ENCODE data around the gene PPP1R26. TPM values are rescaled to one million over a fixed set of nuclear protein-coding genes. Genes with fewer than 3 reads are reported as not detected.
"Not testable (repeated sequence)": the region's sequence is repeated elsewhere in the genome, so short reads cannot be mapped to it uniquely, and the experiment has no call there.

PPP1R26 gene
- total RNA-seq, 8 experiments from 2014 or later = 6.8 to 19.8 (median 17.1) TPM

GRCh38 chr9:135449532-135449931 lies 30.1 kb upstream of the PPP1R26 start:
- in situ Hi-C loops (cut with MboI; ENCODE audit: low pct_unique_long_range_greater_than_20kb in 2 of 9, low sequenced_read_pairs in 9 of 9, unreplicated experiment in 9 of 9); H3K4me1 ChIP-seq (replicated peaks in 1 of 2); H3K4me3 ChIP-seq; H3K27ac ChIP-seq; ATAC-seq (replicated peaks in 6 of 8): not testable (repeated sequence)
- WGBS, 10 experiments = 40 to 100% (median 87%) methylated on average over 1 to 8 of the region's 11 CpGs; no CpG with 5 or more reads in 3 of the 10 experiments

- H3K27ac ChIP-seq = no peak overlapping the region
- 57 to 100% (median 86%) methylated on average over 1 to 10 of the region's 10 CpGs; no CpG with 5 or more reads in 1 of the 10 experiments for WGBS, 10 experiments
- no peaks in the 10 kb centered on the region for H3K4me1 ChIP-seq (replicated peaks in 1 of 2)
- in situ Hi-C loops (cut with MboI; ENCODE audit: low pct_unique_long_range_greater_than_20kb in 2 of 9, low sequenced_read_pairs in 9 of 9, unreplicated experiment in 9 of 9) = no loop called here
- ATAC-seq (replicated peaks in 6 of 8) = no peak
- no peak overlapping the region for H3K4me3 ChIP-seq
Measured at GRCh38 chr9:135450956-135451355, 28.6 kb upstream of the PPP1R26 start.

- 17 to 100% (median 76%) methylated on average over 1 to 5 of the region's 7 CpGs; no CpG with 5 or more reads in 2 of the 10 experiments for WGBS, 10 experiments
- H3K27ac ChIP-seq; H3K4me1 ChIP-seq (replicated peaks in 1 of 2); ATAC-seq (replicated peaks in 6 of 8); H3K4me3 ChIP-seq; in situ Hi-C loops (cut with MboI; ENCODE audit: low pct_unique_long_range_greater_than_20kb in 2 of 9, low sequenced_read_pairs in 9 of 9, unreplicated experiment in 9 of 9): not testable (repeated sequence)
Measured at GRCh38 chr9:135451909-135452308, 27.7 kb upstream of the PPP1R26 start.

- H3K4me3 ChIP-seq = no peak overlapping the region
- 17 to 89% (median 68%) methylated on average over 1 to 4 of the region's 5 CpGs; no CpG with 5 or more reads in 2 of the 10 experiments for WGBS, 10 experiments
- peaks cover 0 to 2% of the 10 kb centered on the region in 2 donors for H3K4me1 ChIP-seq (replicated peaks in 1 of 2)
- in situ Hi-C loops (cut with MboI; ENCODE audit: low pct_unique_long_range_greater_than_20kb in 2 of 9, low sequenced_read_pairs in 9 of 9, unreplicated experiment in 9 of 9) = no loop called here
- no peak overlapping the region for H3K27ac ChIP-seq
- ATAC-seq (replicated peaks in 6 of 8) = no peak
Measured at GRCh38 chr9:135454737-135455136, 24.8 kb upstream of the PPP1R26 start.

- H3K4me1 ChIP-seq (replicated peaks in 1 of 2) = peaks cover 0 to 2% of the 10 kb centered on the region in 2 donors
- WGBS, 10 experiments = 62 to 100% (median 89%) methylated on average over 1 to 12 of the region's 23 CpGs; no CpG with 5 or more reads in 1 of the 10 experiments
- in situ Hi-C loops (cut with MboI; ENCODE audit: low pct_unique_long_range_greater_than_20kb in 2 of 9, low sequenced_read_pairs in 9 of 9, unreplicated experiment in 9 of 9) = no loop called here
- ATAC-seq (replicated peaks in 6 of 8) = no peak
- H3K27ac ChIP-seq = no peak overlapping the region
- H3K4me3 ChIP-seq = no peak overlapping the region
Measured at GRCh38 chr9:135455401-135456030, 24.1 kb upstream of the PPP1R26 start.

DNA sequence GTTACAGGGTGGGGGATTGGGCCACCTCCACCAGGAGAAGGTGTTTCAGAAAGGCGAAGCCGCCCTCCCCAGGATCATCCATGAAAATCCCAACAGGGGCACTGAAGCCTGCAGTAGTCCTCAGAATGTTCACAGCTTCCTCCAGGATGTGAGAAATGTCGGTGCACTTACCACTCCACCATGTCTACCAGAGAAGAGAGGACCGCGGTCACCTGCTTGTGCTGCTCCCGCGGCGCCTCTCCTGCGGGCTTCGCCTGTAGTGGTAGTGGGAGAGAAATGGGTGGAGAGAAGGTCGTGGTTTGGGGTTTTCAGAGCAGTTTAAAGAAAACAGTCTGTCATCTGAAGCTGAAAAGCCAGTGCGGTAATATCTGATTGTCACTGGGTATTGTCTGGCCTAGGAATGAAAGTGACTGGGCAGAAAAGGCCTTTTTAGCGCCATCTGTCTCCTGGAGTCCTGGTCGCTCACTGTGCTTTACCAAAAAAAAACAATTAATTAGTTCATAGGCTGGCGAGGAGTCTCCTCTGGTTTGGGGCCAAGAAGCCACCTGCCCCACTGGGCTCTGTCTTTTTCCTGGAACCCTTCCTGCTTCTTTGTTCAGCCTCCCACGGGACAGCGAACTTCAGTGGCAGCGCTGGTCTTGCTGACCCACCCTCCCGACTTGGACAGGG lies 23.0 kb upstream of the PPP1R26 start:
- H3K4me1 ChIP-seq (replicated peaks in 1 of 2) = peaks cover 0 to 2% of the 10 kb centered on the region in 2 donors
- 39 to 100% (median 67%) methylated on average over 2 to 10 of the region's 19 CpGs; no CpG with 5 or more reads in 3 of the 10 experiments for WGBS, 10 experiments
- no peak overlapping the region for H3K4me3 ChIP-seq
- peak overlapping the region in 1 of 2 donors; percentile 46 for H3K27ac ChIP-seq
- ATAC-seq (replicated peaks in 6 of 8) = peak in 4 of 8 experiments; percentile 18 to 46 (median 34)
- in situ Hi-C loops (cut with MboI; ENCODE audit: low pct_unique_long_range_greater_than_20kb in 2 of 9, low sequenced_read_pairs in 9 of 9, unreplicated experiment in 9 of 9) = no loop called here

DNA sequence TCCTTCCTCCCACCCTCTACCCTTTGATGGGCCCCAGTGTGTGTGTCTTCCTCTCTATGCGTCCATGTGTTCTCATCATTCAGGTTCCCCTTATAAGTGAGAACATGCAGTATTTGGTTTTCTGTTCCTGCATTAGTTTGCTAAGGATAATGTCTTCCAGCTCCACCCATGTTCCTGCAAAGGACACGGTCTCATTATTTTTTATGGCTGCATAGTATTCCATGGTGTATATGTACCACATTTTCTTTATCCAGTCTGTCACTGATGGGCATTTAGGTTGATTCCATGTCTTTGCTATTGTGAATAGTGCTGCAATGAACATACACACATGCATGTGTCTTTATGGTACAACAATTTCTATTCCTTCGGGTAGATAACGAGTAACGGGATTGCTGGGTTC lies 21.1 kb upstream of the PPP1R26 start:
- H3K27ac ChIP-seq; in situ Hi-C loops (cut with MboI; ENCODE audit: low pct_unique_long_range_greater_than_20kb in 2 of 9, low sequenced_read_pairs in 9 of 9, unreplicated experiment in 9 of 9): not testable (repeated sequence)

DNA sequence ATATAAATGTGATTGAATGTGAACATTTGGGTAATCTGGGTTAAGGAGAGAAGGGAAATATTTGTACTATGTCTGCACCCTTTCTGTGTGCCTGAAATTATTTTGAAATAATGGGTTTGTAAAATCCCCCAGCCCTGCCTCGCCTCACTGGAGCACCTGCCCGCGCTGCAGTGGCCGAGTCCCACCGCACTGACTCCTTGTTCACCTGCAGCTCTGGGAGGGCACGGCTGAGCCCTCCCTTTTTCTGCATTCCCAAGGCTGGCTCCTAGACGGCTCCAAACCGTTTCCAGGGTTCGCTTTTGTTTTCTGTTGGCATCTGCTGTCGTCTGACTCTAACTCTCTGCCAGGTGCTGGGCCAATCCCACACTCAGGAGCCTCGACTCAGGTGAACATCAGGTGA lies 17.6 kb upstream of the PPP1R26 start:
- 92 to 100% (median 100%) methylated on average over 1 to 8 of the region's 11 CpGs; no CpG with 5 or more reads in 4 of the 10 experiments for WGBS, 10 experiments
- Histone ChIP-seq H3K4me1 (replicated peaks in 1 of 2) (no peaks in the 10 kb centered on the region), H3K27ac (no peak overlapping the region), H3K4me3 (no peak overlapping the region)
- in situ Hi-C loops (cut with MboI; ENCODE audit: low pct_unique_long_range_greater_than_20kb in 2 of 9, low sequenced_read_pairs in 9 of 9, unreplicated experiment in 9 of 9) = no loop called here
- no peak for ATAC-seq (replicated peaks in 6 of 8)

More for the DNA sequence above, 21.1 kb upstream of the PPP1R26 start:
- 80 to 100% (median 93%) methylated on average over 2 to 5 of the region's 5 CpGs for whole genome bisulfite sequencing, 10 experiments
- not testable (repeated sequence) for ATAC-seq (replicated peaks in 6 of 8); H3K4me3 ChIP-seq; H3K4me1 ChIP-seq (replicated peaks in 1 of 2)

- WGBS, 10 experiments = 0 to 100% (median 67%) methylated on average over 1 to 3 of the region's 3 CpGs; no CpG with 5 or more reads in 3 of the 10 experiments
- peak; percentile 17 to 96 (median 62) for ATAC-seq (replicated peaks in 6 of 8)
- in situ Hi-C loops (cut with MboI; ENCODE audit: low pct_unique_long_range_greater_than_20kb in 2 of 9, low sequenced_read_pairs in 9 of 9, unreplicated experiment in 9 of 9) = no loop called here
- Histone ChIP-seq H3K4me1 (replicated peaks in 1 of 2) (no peaks in the 10 kb centered on the region), H3K27ac (no peak overlapping the region), H3K4me3 (no peak overlapping the region)
Measured at GRCh38 chr9:135463140-135463539, 16.4 kb upstream of the PPP1R26 start.

GRCh38 chr9:135464181-135464580 lies 15.4 kb upstream of the PPP1R26 start:
- Histone ChIP-seq H3K4me1 (replicated peaks in 1 of 2) (peaks cover 0 to 8% of the 10 kb centered on the region in 2 donors), H3K27ac (no peak overlapping the region), H3K4me3 (no peak overlapping the region)
- in situ Hi-C loops (cut with MboI; ENCODE audit: low pct_unique_long_range_greater_than_20kb in 2 of 9, low sequenced_read_pairs in 9 of 9, unreplicated experiment in 9 of 9) = no loop called here
- 83 to 100% (median 93%) methylated on average over 1 to 3 of the region's 7 CpGs; no CpG with 5 or more reads in 4 of the 10 experiments for WGBS, 10 experiments
- no peak for ATAC-seq (replicated peaks in 6 of 8)

DNA sequence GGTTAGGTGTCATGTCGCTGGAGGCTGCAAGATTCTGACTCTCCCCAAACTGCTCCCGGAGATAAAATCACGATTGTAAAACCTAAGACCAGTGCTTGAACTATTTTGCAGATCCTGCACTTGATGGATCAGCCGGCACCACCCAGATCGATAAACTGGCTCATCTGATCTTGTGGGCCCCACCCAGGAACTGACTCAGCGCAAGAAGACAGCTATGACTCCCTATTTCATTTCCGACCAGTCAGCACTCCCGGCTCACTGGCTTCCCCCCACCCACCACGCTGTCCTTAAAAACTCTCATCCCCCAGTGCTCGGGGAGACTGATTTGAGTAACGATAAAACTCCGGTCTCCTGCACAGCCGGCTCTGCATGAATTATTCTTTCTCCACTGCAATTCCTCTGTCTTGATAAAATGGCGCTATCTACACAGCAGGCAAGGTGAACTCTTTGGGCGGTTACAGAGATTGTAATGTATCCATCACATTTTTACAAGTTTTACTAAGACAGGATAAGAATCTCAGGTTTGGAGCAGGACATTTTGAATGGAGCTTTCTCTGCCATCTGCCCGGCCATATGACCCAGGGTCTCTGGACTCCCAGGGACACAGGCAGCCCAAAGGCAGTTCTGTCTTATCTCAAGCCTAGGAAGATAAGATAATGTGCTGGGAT lies 10.6 kb upstream of the PPP1R26 start:
- peaks cover 16 to 18% of the 10 kb centered on the region in 2 donors for H3K4me1 ChIP-seq (replicated peaks in 1 of 2)
- in situ Hi-C loops (cut with MboI; ENCODE audit: low pct_unique_long_range_greater_than_20kb in 2 of 9, low sequenced_read_pairs in 9 of 9, unreplicated experiment in 9 of 9) = no loop called here
- peak in 6 of 8 experiments; percentile 41 to 95 (median 60) for ATAC-seq (replicated peaks in 6 of 8)
- H3K27ac ChIP-seq = no peak overlapping the region
- 3 to 95% (median 70%) methylated on average over 2 to 12 of the region's 16 CpGs for WGBS, 10 experiments
- H3K4me3 ChIP-seq = no peak overlapping the region

DNA sequence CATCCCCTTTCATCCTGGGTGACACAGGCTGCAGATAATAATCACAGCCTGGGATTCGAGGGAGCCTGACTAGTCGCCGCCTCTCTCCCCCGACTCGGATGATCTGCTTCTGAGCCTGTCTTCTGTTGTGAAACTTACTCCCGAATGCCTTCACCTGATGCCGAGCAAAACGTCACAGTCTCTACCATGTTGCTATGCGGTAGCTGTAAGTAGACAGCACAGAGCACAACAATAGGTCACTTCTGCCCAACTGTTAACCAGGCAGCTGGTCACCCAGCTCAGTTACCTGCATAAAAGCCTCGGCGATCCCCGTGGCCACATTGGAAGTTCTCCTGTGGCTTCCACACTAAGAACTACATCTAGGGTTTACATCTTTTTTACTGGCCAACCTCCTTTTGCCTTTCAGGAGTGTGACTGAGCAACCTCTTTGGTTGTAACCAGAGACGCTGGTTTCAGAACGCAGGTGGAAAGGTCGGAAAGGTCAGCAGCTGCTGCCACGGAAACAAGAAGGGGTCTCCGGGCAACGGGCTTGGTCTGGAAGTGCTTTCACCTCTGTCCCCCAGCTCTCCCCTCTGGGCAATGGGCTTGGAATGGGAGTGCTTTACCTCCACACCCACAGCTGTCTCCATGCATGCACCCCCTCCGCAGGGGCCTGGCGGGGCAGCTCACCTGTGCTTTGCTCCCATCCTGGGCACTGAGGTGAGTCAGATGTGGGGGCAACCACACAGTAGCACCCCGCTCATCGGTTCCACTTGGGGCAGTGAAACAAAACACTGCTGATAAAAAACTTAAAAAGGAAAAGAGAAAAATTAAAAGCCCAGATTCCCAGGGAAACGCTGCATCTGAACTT lies 7.6 kb upstream of the PPP1R26 start:
- peak overlapping the region in 1 of 2 donors; percentile 11 for H3K27ac ChIP-seq
- WGBS, 10 experiments = 20 to 100% (median 46%) methylated on average over 1 to 14 of the region's 23 CpGs; no CpG with 5 or more reads in 1 of the 10 experiments

More for the DNA sequence above, 7.6 kb upstream of the PPP1R26 start:
- ATAC-seq (replicated peaks in 6 of 8) = peak in 5 of 8 experiments; percentile 8 to 46 (median 17)
- Histone ChIP-seq H3K4me1 (replicated peaks in 1 of 2) (peaks cover 20 to 25% of the 10 kb centered on the region in 2 donors), H3K4me3 (no peak overlapping the region)
- in situ Hi-C loops (cut with MboI; ENCODE audit: low pct_unique_long_range_greater_than_20kb in 2 of 9, low sequenced_read_pairs in 9 of 9, unreplicated experiment in 9 of 9) = no loop called here

Data from motor neuron (in vitro differentiated cells).